MM.1S (cell line): ENCODE measurements around the gene ZC3H15.

ENCODE experiments used
- DNase-seq: peaks from one replicate; pipeline ENCODE4 v3.0.0-alpha.2; 2015
- H2AFZ ChIP-seq: fragments of 300-600 bp; sonication (generic); 2 replicates; pipeline ENCODE4 v1.6.0; 2016; ENCODE audit warnings: antibody characterized with exemption, low read length
- H3F3A ChIP-seq: fragments of 300-600 bp; sonication (generic); 2 replicates; pipeline ENCODE4 v1.6.1; 2016; ENCODE audit warnings: mild to moderate bottlenecking, antibody characterized with exemption, low read length, moderate library complexity, mixed read lengths; ENCODE audit not compliant: insufficient read depth
- H3K27ac ChIP-seq: fragments of 300-600 bp; sonication (generic); 2 replicates; pipeline ENCODE4 v1.5.1; 2016; ENCODE audit warnings: mild to moderate bottlenecking, low read length
- H3K27me3 ChIP-seq: fragments of 300-600 bp; sonication (generic); replicated peaks from 2 replicates; pipeline ENCODE4 v1.6.0; 2016; ENCODE audit warnings: low read length; ENCODE audit not compliant: insufficient read depth
- H3K36me3 ChIP-seq: fragments of 300-600 bp; sonication (generic); replicated peaks from 2 replicates; pipeline ENCODE4 v1.6.1; 2016; ENCODE audit warnings: mild to moderate bottlenecking, low read length, mixed read lengths; ENCODE audit not compliant: insufficient read depth
- H3K4me1 ChIP-seq: fragments of 300-600 bp; sonication (generic); 2 replicates; pipeline ENCODE4 v1.6.1; 2016; ENCODE audit warnings: low read length, mixed read lengths
- H3K4me2 ChIP-seq: fragments of 300-600 bp; sonication (generic); 2 replicates; pipeline ENCODE4 v1.6.0; 2016; ENCODE audit warnings: low read depth, low read length
- H3K4me3 ChIP-seq: fragments of 300-600 bp; sonication (generic); 2 replicates; pipeline ENCODE4 v1.5.1; 2016; ENCODE audit warnings: low read length, mixed read lengths
- H3K79me2 ChIP-seq: fragments of 300-600 bp; sonication (generic); 2 replicates; pipeline ENCODE4 v1.6.1; 2016; ENCODE audit warnings: mixed run types, low read length, mixed read lengths
- H3K9ac ChIP-seq: fragments of 300-600 bp; sonication (generic); 2 replicates; pipeline ENCODE4 v1.6.1; 2016; ENCODE audit warnings: low read length, mixed read lengths
- H3K9me2 ChIP-seq: fragments of 300-600 bp; sonication (generic); replicated peaks from 2 replicates; pipeline ENCODE4 v1.6.1; 2016; ENCODE audit warnings: mild to moderate bottlenecking, low read length, mixed read lengths; ENCODE audit not compliant: insufficient read depth
- H3K9me3 ChIP-seq: fragments of 300-600 bp; sonication (generic); replicated peaks from 2 replicates; pipeline ENCODE4 v1.6.1; 2016; ENCODE audit warnings: mild to moderate bottlenecking, low read length, mixed read lengths; ENCODE audit not compliant: insufficient read depth
- H4K20me1 ChIP-seq: fragments of 300-600 bp; sonication (generic); 2 replicates; pipeline ENCODE4 v1.6.1; 2016; ENCODE audit warnings: mild to moderate bottlenecking, low read length, moderate library complexity, mixed read lengths; ENCODE audit not compliant: insufficient read depth
- CTCF ChIP-seq: fragments of 300-600 bp; sonication (generic); IDR thresholded peaks from 2 replicates; pipeline ENCODE4 v1.5.1; 2016; ENCODE audit warnings: antibody characterized with exemption, low read length, mixed read lengths
- EZH2 ChIP-seq: fragments of 300-600 bp; sonication (generic); optimal IDR thresholded peaks from 2 replicates; pipeline ENCODE3; 2017; ENCODE audit warnings: low read depth, mild to moderate bottlenecking, antibody characterized with exemption, low read length, mixed read lengths
- EZH2phosphoT487 ChIP-seq: fragments of 300-600 bp; sonication (generic); IDR thresholded peaks from 2 replicates; pipeline ENCODE4 v1.6.1; 2018; ENCODE audit warnings: antibody characterized with exemption, low read length

Gene ZC3H15

GRCh38 chr2:186535861-186536260, 49.8 kb downstream of the ZC3H15 start:
- Histone ChIP-seq H3K4me3 (no peak overlapping the region), H3K9me3 (no peaks in the 10 kb centered on the region), H3K9ac (no peak overlapping the region), H3K4me2 (no peak overlapping the region), H3K36me3 (no peaks in the 10 kb centered on the region), H2AFZ (no peak overlapping the region), H3K4me1 (no peaks in the 10 kb centered on the region), H3K27ac (no peak overlapping the region), H3F3A (no peaks in the 10 kb centered on the region), H3K79me2 (no peaks in the 10 kb centered on the region), H3K9me2 (no peaks in the 10 kb centered on the region), H3K27me3 (no peaks in the 10 kb centered on the region), H4K20me1 (no peaks in the 10 kb centered on the region)
- no peak for TF ChIP-seq EZH2
- TF ChIP-seq CTCF, result no peak
- no peak for TF ChIP-seq EZH2phosphoT487
- DNase-seq, result no peak

- H3F3A ChIP-seq, result no peaks in the 10 kb centered on the region
- H3K9me3 ChIP-seq, result no peaks in the 10 kb centered on the region
- no peak for DNase-seq
- H3K36me3 ChIP-seq, result no peaks in the 10 kb centered on the region
- H3K9me2 ChIP-seq, result no peaks in the 10 kb centered on the region
- H3K9ac ChIP-seq, result no peak overlapping the region
- H3K4me3 ChIP-seq, result no peak overlapping the region
- no peaks in the 10 kb centered on the region for H3K27me3 ChIP-seq
- H3K79me2 ChIP-seq, result no peaks in the 10 kb centered on the region
- no peak overlapping the region for H3K27ac ChIP-seq
- TF ChIP-seq CTCF, result no peak
- no peak for TF ChIP-seq EZH2
- no peak for TF ChIP-seq EZH2phosphoT487
- H2AFZ ChIP-seq, result no peak overlapping the region
- no peak overlapping the region for H3K4me2 ChIP-seq
- no peaks in the 10 kb centered on the region for H3K4me1 ChIP-seq
- H4K20me1 ChIP-seq, result no peaks in the 10 kb centered on the region
These were observed 51.0 kb downstream of the ZC3H15 start for GRCh38 chr2:186537019-186537418.

- Histone ChIP-seq H3F3A (no peaks in the 10 kb centered on the region), H4K20me1 (no peaks in the 10 kb centered on the region), H3K9me3 (no peaks in the 10 kb centered on the region), H3K9me2 (no peaks in the 10 kb centered on the region), H2AFZ (no peak overlapping the region), H3K27me3 (no peaks in the 10 kb centered on the region), H3K4me1 (no peaks in the 10 kb centered on the region), H3K9ac (no peak overlapping the region), H3K36me3 (no peaks in the 10 kb centered on the region), H3K4me3 (no peak overlapping the region), H3K79me2 (no peaks in the 10 kb centered on the region), H3K27ac (no peak overlapping the region), H3K4me2 (no peak overlapping the region)
- TF ChIP-seq EZH2phosphoT487 (no peak), CTCF (no peak), EZH2 (no peak)
- DNase-seq, result no peak
These were observed 54.9 kb downstream of the ZC3H15 start for GRCh38 chr2:186540941-186541340.
